Astrocyte (in vitro differentiated cells and primary cell): ENCODE data around the gene A4GALT. TPM values are rescaled to one million over a fixed set of nuclear protein-coding genes. Genes with fewer than 3 reads are reported as not detected.

ENCODE experiments used
- DNase-seq: peaks from one replicate; pipeline ENCODE4 v3.0.0-alpha.2; 2010; ENCODE audit warnings: low read depth
- FAIRE-seq: peaks from 2 replicates; lab custom pipeline; 2011; peaks lifted over from hg19 to GRCh38; lab: Jason Lieb, UNC
- H2AFZ ChIP-seq: 2 replicates; pipeline ENCODE4 v1.6.0; 2012; ENCODE audit warnings: low read depth, low read length, inconsistent platforms
- H3K27ac ChIP-seq: 2 replicates; pipeline ENCODE4 v1.5.1; 2011; ENCODE audit warnings: low read depth, low read length, inconsistent platforms
- H3K27me3 ChIP-seq: 2 replicates; pipeline ENCODE4 v1.6.0; 2011; ENCODE audit warnings: low read length, inconsistent platforms; ENCODE audit not compliant: insufficient read depth
- H3K36me3 ChIP-seq: 2 replicates; pipeline ENCODE4 v1.5.1; 2011; ENCODE audit warnings: low read length, inconsistent platforms; ENCODE audit not compliant: insufficient read depth
- H3K4me1 ChIP-seq: 2 replicates; pipeline ENCODE4 v1.5.1; 2011; ENCODE audit warnings: low read length, inconsistent platforms; ENCODE audit not compliant: insufficient read depth
- H3K4me2 ChIP-seq: 2 replicates; pipeline ENCODE4 v1.6.0; 2012; ENCODE audit warnings: low read length, inconsistent platforms
- H3K4me3 ChIP-seq: 2 replicates; pipeline ENCODE4 v1.5.1; 2011; ENCODE audit warnings: low read depth, mild to moderate bottlenecking, low read length, inconsistent platforms; ENCODE audit not compliant: insufficient read depth
- H3K79me2 ChIP-seq: 2 replicates; pipeline ENCODE4 v1.6.0; 2012; ENCODE audit warnings: mild to moderate bottlenecking, low read length, inconsistent platforms; ENCODE audit not compliant: insufficient read depth
- H3K9ac ChIP-seq: 2 replicates; pipeline ENCODE4 v1.6.0; 2012; ENCODE audit warnings: mild to moderate bottlenecking, low read length, inconsistent platforms
- H3K9me3 ChIP-seq: 2 replicates; pipeline ENCODE4 v1.5.1; 2012; ENCODE audit warnings: low read depth, mild to moderate bottlenecking, low read length, inconsistent platforms; ENCODE audit not compliant: insufficient read depth
- H4K20me1 ChIP-seq: 2 replicates; pipeline ENCODE4 v1.6.0; 2012; ENCODE audit warnings: low read length, inconsistent platforms; ENCODE audit not compliant: insufficient read depth
- H3K27ac Mint-ChIP-seq: one replicate; pipeline ENCODE4 v1.8.0; 2021; ENCODE audit warnings: mild to moderate bottlenecking, mixed read lengths; ENCODE audit not compliant: unreplicated experiment
- H3K27me3 Mint-ChIP-seq: one replicate; pipeline ENCODE4 v1.8.0; 2021; ENCODE audit warnings: low read depth, mixed read lengths; ENCODE audit not compliant: unreplicated experiment
- H3K36me3 Mint-ChIP-seq: one replicate; pipeline ENCODE4 v1.8.0; 2021; ENCODE audit warnings: low read depth, mixed read lengths; ENCODE audit not compliant: unreplicated experiment
- H3K4me1 Mint-ChIP-seq: one replicate; pipeline ENCODE4 v1.8.0; 2021; ENCODE audit warnings: low read depth, mixed read lengths; ENCODE audit not compliant: unreplicated experiment
- H3K4me3 Mint-ChIP-seq: one replicate; pipeline ENCODE4 v1.8.0; 2021; ENCODE audit warnings: mild to moderate bottlenecking, moderate library complexity, mixed read lengths; ENCODE audit not compliant: unreplicated experiment
- H3K9me3 Mint-ChIP-seq: one replicate; pipeline ENCODE4 v1.8.0; 2021; ENCODE audit warnings: mild to moderate bottlenecking, mixed read lengths; ENCODE audit not compliant: unreplicated experiment
- CTCF ChIP-seq: IDR thresholded peaks from 2 replicates; pipeline ENCODE4 v1.5.1; 2011; ENCODE audit warnings: low read depth, mild to moderate bottlenecking, inconsistent platforms, low read length, moderate library complexity; ENCODE audit not compliant: insufficient read depth
- EZH2 ChIP-seq: IDR thresholded peaks from 2 replicates; pipeline ENCODE4 v1.6.1; 2012; ENCODE audit warnings: mild to moderate bottlenecking, low read length, inconsistent platforms; ENCODE audit not compliant: insufficient read depth
- total RNA-seq: library from RNA; stranded (reverse); gene quantifications from 2 replicates; pipeline ENCODE4 v1.2.1, GENCODE V29; 2021

Gene A4GALT
- total RNA-seq, 1 donor from 2014 or later: 1.9 TPM

- Histone ChIP-seq H3K27ac (no peak overlapping the region), H3K9me3 (no peaks in the 10 kb centered on the region), H3K79me2 (no peaks in the 10 kb centered on the region), H3K9ac (peak overlapping the region; percentile 40), H3K4me1 (peaks cover 15% of the 10 kb centered on the region), H4K20me1 (no peaks in the 10 kb centered on the region), H3K27me3 (no peaks in the 10 kb centered on the region), H3K36me3 (no peaks in the 10 kb centered on the region), H3K4me3 (peak overlapping the region; percentile 1), H3K4me2 (peak overlapping the region; percentile 58), H2AFZ (peak overlapping the region; percentile 48)
- peaks cover 7% of the 10 kb centered on the region for H3K27me3 Mint-ChIP-seq
- no peaks in the 10 kb centered on the region for H3K36me3 Mint-ChIP-seq
- DNase-seq (peak; percentile 89), FAIRE-seq (no peak)
- H3K4me1 Mint-ChIP-seq: peaks cover 9% of the 10 kb centered on the region
- peak overlapping the region; percentile 41 for H3K27ac Mint-ChIP-seq
- TF ChIP-seq CTCF: no peak
- TF ChIP-seq EZH2: no peak
- peaks cover 1% of the 10 kb centered on the region for H3K9me3 Mint-ChIP-seq
- no peak overlapping the region for H3K4me3 Mint-ChIP-seq
These were observed 49.1 kb upstream of the A4GALT start for GRCh38 chr22:42769574-42770447.

- Mint-ChIP-seq H3K4me3 (no peak overlapping the region), H3K36me3 (no peaks in the 10 kb centered on the region), H3K27ac (no peak overlapping the region), H3K4me1 (peaks cover 9% of the 10 kb centered on the region), H3K27me3 (peaks cover 9% of the 10 kb centered on the region), H3K9me3 (peaks cover 1% of the 10 kb centered on the region)
- Histone ChIP-seq H3K79me2 (no peaks in the 10 kb centered on the region), H3K36me3 (no peaks in the 10 kb centered on the region), H3K27ac (no peak overlapping the region), H3K27me3 (no peaks in the 10 kb centered on the region), H3K9ac (no peak overlapping the region), H3K4me2 (no peak overlapping the region), H3K4me1 (peaks cover 15% of the 10 kb centered on the region), H3K4me3 (no peak overlapping the region), H4K20me1 (no peaks in the 10 kb centered on the region), H2AFZ (no peak overlapping the region), H3K9me3 (no peaks in the 10 kb centered on the region)
- DNase-seq (no peak), FAIRE-seq (no peak)
- no peak for TF ChIP-seq EZH2
- TF ChIP-seq CTCF: no peak
These were observed 48.5 kb upstream of the A4GALT start for GRCh38 chr22:42769238-42769573.

- H3K4me2 ChIP-seq: no peak overlapping the region
- H3K9me3 ChIP-seq: no peaks in the 10 kb centered on the region
- H3K4me3 ChIP-seq: no peak overlapping the region
- Mint-ChIP-seq H3K27me3 (peaks cover 9% of the 10 kb centered on the region), H3K4me1 (peaks cover 9% of the 10 kb centered on the region), H3K9me3 (peaks cover 1% of the 10 kb centered on the region), H3K36me3 (no peaks in the 10 kb centered on the region), H3K27ac (peak overlapping the region; percentile 55), H3K4me3 (no peak overlapping the region)
- H3K9ac ChIP-seq: no peak overlapping the region
- peaks cover 15% of the 10 kb centered on the region for H3K4me1 ChIP-seq
- DNase-seq (no peak), FAIRE-seq (no peak)
- no peaks in the 10 kb centered on the region for H3K79me2 ChIP-seq
- H2AFZ ChIP-seq: no peak overlapping the region
- no peaks in the 10 kb centered on the region for H4K20me1 ChIP-seq
- H3K36me3 ChIP-seq: no peaks in the 10 kb centered on the region
- TF ChIP-seq CTCF: no peak
- TF ChIP-seq EZH2: no peak
- no peaks in the 10 kb centered on the region for H3K27me3 ChIP-seq
- H3K27ac ChIP-seq: no peak overlapping the region
These were observed 47.8 kb upstream of the A4GALT start for GRCh38 chr22:42768385-42769035.
